Endothelial cell of hepatic sinusoid (primary cell): ENCODE results near the gene TAOK3.
"Not testable (repeated sequence)": the region's sequence is repeated elsewhere in the genome, so short reads cannot be mapped to it uniquely, and the experiment has no call there.

Experiments used
- in situ Hi-C: cut with HindIII; loops from 2 replicates; pipeline ENCODE4 v1.10.0; 2017; ENCODE audit warnings: low sequenced_read_pairs

TAOK3 gene

GRCh38 chr12:118151755-118152154 lies 221.0 kb downstream of the TAOK3 start:
- in situ Hi-C loops, result no loop called here

GRCh38 chr12:118150625-118151024 lies 222.1 kb downstream of the TAOK3 start:
- in situ Hi-C loops, result no loop called here

- in situ Hi-C loops, result no loop called here
Observed at GRCh38 chr12:118148287-118148686, 224.4 kb downstream of the TAOK3 start.

GRCh38 chr12:118145798-118146156 lies 226.9 kb downstream of the TAOK3 start:
- in situ Hi-C loops, result no loop called here

- in situ Hi-C loops, result no loop called here
Observed at GRCh38 chr12:118145113-118145797, 227.5 kb downstream of the TAOK3 start.

GRCh38 chr12:118144499-118144898 lies 228.2 kb downstream of the TAOK3 start:
- in situ Hi-C loops, result no loop called here

GRCh38 chr12:118140825-118141224 lies 231.9 kb downstream of the TAOK3 start:
- in situ Hi-C loops, result no loop called here

- in situ Hi-C loops, result no loop called here
Observed at GRCh38 chr12:118137148-118137678, 235.5 kb downstream of the TAOK3 start.

GRCh38 chr12:118136559-118137003 lies 236.1 kb downstream of the TAOK3 start:
- in situ Hi-C loops, result no loop called here

GRCh38 chr12:118135788-118136558 lies 236.7 kb downstream of the TAOK3 start, which contains the start of gene PEBP1:
Gene PEBP1 (plus strand): TSS chr12:118136124. CDS start chr12:118136210, 86 bp downstream.
- in situ Hi-C loops, result no loop called here

- in situ Hi-C loops, result not testable (repeated sequence)
Observed at GRCh38 chr12:118129436-118129835, 243.3 kb downstream of the TAOK3 start.

GRCh38 chr12:118127867-118128266 lies 244.8 kb downstream of the TAOK3 start:
- in situ Hi-C loops, result no loop called here

- in situ Hi-C loops, result no loop called here
Observed at GRCh38 chr12:118126119-118126757, 246.5 kb downstream of the TAOK3 start.

GRCh38 chr12:118125743-118126118 lies 247.0 kb downstream of the TAOK3 start:
- in situ Hi-C loops, result no loop called here

- in situ Hi-C loops, result no loop called here
Observed at GRCh38 chr12:118124333-118124874, 248.3 kb downstream of the TAOK3 start.

GRCh38 chr12:118122264-118122663 lies 250.4 kb downstream of the TAOK3 start:
- in situ Hi-C loops, result no loop called here

- in situ Hi-C loops, result no loop called here
Observed at GRCh38 chr12:118120579-118121363, 251.9 kb downstream of the TAOK3 start.

GRCh38 chr12:118119449-118119879 lies 253.2 kb downstream of the TAOK3 start:
- in situ Hi-C loops, result no loop called here

- in situ Hi-C loops, result no loop called here
Observed at GRCh38 chr12:118109088-118109487, 263.6 kb downstream of the TAOK3 start.

GRCh38 chr12:118107694-118108093 lies 265.0 kb downstream of the TAOK3 start:
- in situ Hi-C loops, result no loop called here
